GM19395 (cell line): ENCODE data around the gene PGA3.
"Not testable (repeated sequence)": the region's sequence is repeated elsewhere in the genome, so short reads cannot be mapped to it uniquely, and the experiment has no call there.

Experiments
- ATAC-seq: cut with Tn5 transposase; IDR thresholded peaks from one replicate; pipeline ENCODE4 v1.9.1; 2021; ENCODE audit warnings: mild to moderate bottlenecking, moderate library complexity; ENCODE audit not compliant: unreplicated experiment

Gene PGA3

GRCh38 chr11:61170566-61170965, 32.7 kb upstream of the PGA3 start:
- no peak for ATAC-seq

GRCh38 chr11:61171907-61172306, 31.4 kb upstream of the PGA3 start:
- ATAC-seq = no peak

- ATAC-seq = no peak
Measured at GRCh38 chr11:61172356-61172755, 31.0 kb upstream of the PGA3 start.

- ATAC-seq = no peak
Measured at GRCh38 chr11:61172888-61173287, 30.4 kb upstream of the PGA3 start.

- no peak for ATAC-seq
Measured at GRCh38 chr11:61173456-61173855, 29.9 kb upstream of the PGA3 start.

GRCh38 chr11:61174273-61174672, 29.0 kb upstream of the PGA3 start:
- no peak for ATAC-seq

- no peak for ATAC-seq
Measured at GRCh38 chr11:61174949-61175348, 28.4 kb upstream of the PGA3 start.

GRCh38 chr11:61176446-61176845, 26.9 kb upstream of the PGA3 start:
- ATAC-seq = no peak

GRCh38 chr11:61180205-61180604, 23.1 kb upstream of the PGA3 start:
- ATAC-seq = not testable (repeated sequence)

GRCh38 chr11:61181489-61181888, 21.8 kb upstream of the PGA3 start:
- no peak for ATAC-seq

GRCh38 chr11:61183645-61184044, 19.7 kb upstream of the PGA3 start:
- ATAC-seq = no peak

GRCh38 chr11:61186504-61186903, 16.8 kb upstream of the PGA3 start:
- ATAC-seq = no peak

GRCh38 chr11:61187505-61188130, 15.7 kb upstream of the PGA3 start:
- ATAC-seq = no peak

- no peak for ATAC-seq
Measured at GRCh38 chr11:61189933-61190332, 13.4 kb upstream of the PGA3 start.

- ATAC-seq = no peak
Measured at GRCh38 chr11:61193596-61193995, 9.7 kb upstream of the PGA3 start.

- no peak for ATAC-seq
Measured at GRCh38 chr11:61194169-61194671, 9.1 kb upstream of the PGA3 start.

- no peak for ATAC-seq
Measured at GRCh38 chr11:61194981-61195695, 8.2 kb upstream of the PGA3 start.

- ATAC-seq = no peak
Measured at GRCh38 chr11:61195719-61196118, 7.6 kb upstream of the PGA3 start.

GRCh38 chr11:61198361-61198760, 5.0 kb upstream of the PGA3 start:
- ATAC-seq = no peak

- ATAC-seq = no peak
Measured at GRCh38 chr11:61198948-61199523, 4.3 kb upstream of the PGA3 start.

- ATAC-seq = no peak
Measured at GRCh38 chr11:61201476-61201875, 1.8 kb upstream of the PGA3 start.

GRCh38 chr11:61203873-61204272, 558 bp downstream of the PGA3 start:
- ATAC-seq = not testable (repeated sequence)
